Right lobe of liver (tissue), 6 donors: ENCODE results near the gene ARHGEF33. TPM values are rescaled to one million over a fixed set of nuclear protein-coding genes. Genes with fewer than 3 reads are reported as not detected.

Source experiments
- ATAC-seq, 4 donors: fragments of 200-7000 bp; cut with Tn5 transposase; one replicate each; pipeline ENCODE4 v1.9.1; 2020; ENCODE audit warnings: mild to moderate bottlenecking in 4 of 4, moderate library complexity in 4 of 4
- DNase-seq, 3 donors: peaks; one replicate each; pipeline ENCODE4 v3.0.0-alpha.2; 2020
- H3K27ac ChIP-seq, 3 donors: fragments of 200-600 bp; one replicate each; pipeline ENCODE4 v1.8.0; 2022
- H3K27me3 ChIP-seq, 2 donors: fragments of 200-600 bp; one replicate each; pipeline ENCODE4 v1.8.0; 2022
- H3K36me3 ChIP-seq, 4 donors: fragments of 200-600 bp; sonication (generic) in 1 of 4; one replicate each; pipeline versions ENCODE4 v1.5.1 to v1.8.0; 2017 to 2022; ENCODE audit warnings: control low read depth in 1 of 4
- H3K4me1 ChIP-seq, 4 donors: fragments of 200-600 bp; sonication (generic) in 1 of 4; one replicate each; pipeline versions ENCODE4 v1.5.1 to v1.8.0; 2017 to 2022; ENCODE audit warnings: control low read depth in 1 of 4
- H3K4me3 ChIP-seq, 3 donors: fragments of 200-600 bp; one replicate each; pipeline ENCODE4 v1.8.0; 2022
- H3K9me3 ChIP-seq, 4 donors: fragments of 200-600 bp; sonication (generic) in 1 of 4; one replicate each; pipeline versions ENCODE4 v1.5.1 to v1.8.0; 2017 to 2022; ENCODE audit warnings: control low read depth in 1 of 4
- CTCF ChIP-seq, 4 donors: fragments of 200-600 bp in 3 of 4; fragments of 450-650 bp in 1 of 4; IDR thresholded peaks; one replicate each; pipeline versions ENCODE4 v1.5.1 to v1.8.0; 2016 to 2022; ENCODE audit warnings: antibody characterized with exemption in 4 of 4, mild to moderate bottlenecking in 2 of 4
- POLR2A ChIP-seq: fragments of 450-650 bp; IDR thresholded peaks from one replicate; pipeline ENCODE4 v1.6.1; 2017; ENCODE audit warnings: antibody characterized with exemption, mild to moderate bottlenecking
- WGBS: methylation state at CpG from one replicate; pipeline ENCODE4 v1.1.6; 2018; ENCODE audit warnings: low coverage, low lambda C conversion rate; ENCODE audit not compliant: insufficient coverage; ENCODE audit errors: missing lambda C conversion rate; 5-methylcytosine and 5-hydroxymethylcytosine counted together
- intact Hi-C, 2 donors: fragments of 100-400 bp; cut with DNase I; formaldehyde crosslinking; loops; one replicate each; pipeline versions ENCODE4 v1.11.2 to v1.14.1; 2022
- total RNA-seq, 6 experiments: library from RNA; depleted of rRNA in 2 of 6; stranded (reverse); fragments of >200 nt in 2 of 6; fragmentation: NEBNext Ultra II Directional in 3 of 6; extraction: Animal tissue kit (Norgen Biotek cat#: 25700) in 3 of 6; gene quantifications; one replicate each; pipeline versions ENCODE4 v1.1.0 to v1.2.4, GENCODE V29; 2016 to 2023
- donor health status: DM: no; HTN: yes; CAD: no.
- donor health status: DM: no; HTN: no; CAD: no.
- donor health status: DM: no; HTN: no; CAD: no.
- donor health status: DM: no; HTN: yes; CAD: no.
- donor health status: DM: no; HTN: yes; CAD: no.

Gene ARHGEF33
- total RNA-seq, 6 experiments from 2014 or later, result 0.11 to 0.56 (median 0.29) TPM; not detected in 2

- no peak for TF ChIP-seq CTCF (IDR thresholded peaks at IDR 0.05)
- ATAC-seq, result no peak
- Histone ChIP-seq H3K4me3 (no peak overlapping the region), H3K27ac (no peak overlapping the region), H3K4me1 (no peaks in the 10 kb centered on the region), H3K36me3 (no peaks in the 10 kb centered on the region), H3K27me3 (no peaks in the 10 kb centered on the region), H3K9me3 (no peaks in the 10 kb centered on the region)
- 40% methylated on average over 1 of the region's 1 CpG for WGBS
- DNase-seq, result no peak
- intact Hi-C loops, result no loop called here
These were observed 11.1 kb downstream of the ARHGEF33 start for GRCh38 chr2:38900726-38901125.

GRCh38 chr2:38905251-38905650, 15.6 kb downstream of the ARHGEF33 start:
- ATAC-seq, result no peak
- no peak overlapping the region for H3K4me3 ChIP-seq
- no peaks in the 10 kb centered on the region for H3K36me3 ChIP-seq
- H3K9me3 ChIP-seq, result no peaks in the 10 kb centered on the region
- 55% methylated on average over 2 of the region's 2 CpGs for WGBS
- H3K27ac ChIP-seq, result no peak overlapping the region
- no peaks in the 10 kb centered on the region for H3K27me3 ChIP-seq
- no peaks in the 10 kb centered on the region for H3K4me1 ChIP-seq
- DNase-seq, result no peak
- no peak for TF ChIP-seq POLR2A
- no peak for TF ChIP-seq CTCF (IDR thresholded peaks at IDR 0.05)
- intact Hi-C loops, result no loop called here

GRCh38 chr2:38907242-38907641, 17.6 kb downstream of the ARHGEF33 start:
- no peak for ATAC-seq
- H3K27ac ChIP-seq, result no peak overlapping the region
- TF ChIP-seq POLR2A (no peak), CTCF (IDR thresholded peaks at IDR 0.05) (no peak)
- 78% methylated on average over 1 of the region's 1 CpG for WGBS
- no peak for DNase-seq
- H3K36me3 ChIP-seq, result no peaks in the 10 kb centered on the region
- no peaks in the 10 kb centered on the region for H3K9me3 ChIP-seq
- intact Hi-C loops, result no loop called here
- no peaks in the 10 kb centered on the region for H3K4me1 ChIP-seq
- no peak overlapping the region for H3K4me3 ChIP-seq
- no peaks in the 10 kb centered on the region for H3K27me3 ChIP-seq

GRCh38 chr2:38907743-38908562, 18.3 kb downstream of the ARHGEF33 start:
- intact Hi-C loops, result no loop called here
- DNase-seq (no peak), ATAC-seq (no peak)
- H3K4me3 ChIP-seq, result no peak overlapping the region
- no peaks in the 10 kb centered on the region for H3K9me3 ChIP-seq
- 73% methylated on average over 2 of the region's 2 CpGs for WGBS
- no peaks in the 10 kb centered on the region for H3K36me3 ChIP-seq
- no peaks in the 10 kb centered on the region for H3K27me3 ChIP-seq
- no peak overlapping the region for H3K27ac ChIP-seq
- H3K4me1 ChIP-seq, result no peaks in the 10 kb centered on the region
- TF ChIP-seq POLR2A (no peak), CTCF (IDR thresholded peaks at IDR 0.05) (no peak)
